CD14-positive monocyte (primary cell): Measurements from ENCODE around the gene MAST2. TPM values are rescaled to one million over a fixed set of nuclear protein-coding genes. Genes with fewer than 3 reads are reported as not detected.

ENCODE experiments used
- DNase-seq, 3 donors: peaks; one replicate each; pipeline ENCODE4 v3.0.0-alpha.2; 2011 to 2022
- H2AFZ ChIP-seq: 2 replicates; pipeline ENCODE4 v1.6.0; 2012; ENCODE audit warnings: mild to moderate bottlenecking, low read depth, low read length, inconsistent platforms; ENCODE audit not compliant: insufficient read depth, poor library complexity, severe bottlenecking
- H3K27ac ChIP-seq, 2 donors: 1 replicate in 1 of 2; 2 replicates in 1 of 2; pipeline ENCODE4 v1.5.1; 2012 to 2013; ENCODE audit warnings: low read length in 2 of 2, control low read depth in 1 of 2, inconsistent platforms in 1 of 2, low read depth in 1 of 2, mild to moderate bottlenecking in 1 of 2
- H3K27me3 ChIP-seq, 2 donors: one replicate each; pipeline versions ENCODE4 v1.6.0 to v1.6.1; 2011 to 2013; ENCODE audit warnings: low read length in 2 of 2; ENCODE audit not compliant: control insufficient read depth in 2 of 2, insufficient read depth in 2 of 2
- H3K36me3 ChIP-seq, 2 donors: replicated peaks in 1 of 2; 1 replicate in 1 of 2; 2 replicates in 1 of 2; pipeline versions ENCODE4 v1.5.1 to v1.6.1; 2012 to 2013; ENCODE audit warnings: low read length in 2 of 2, control low read depth in 1 of 2, inconsistent platforms in 1 of 2, mild to moderate bottlenecking in 1 of 2; ENCODE audit not compliant: insufficient read depth in 2 of 2, control insufficient read depth in 1 of 2
- H3K4me1 ChIP-seq, 2 donors: 1 replicate in 1 of 2; 2 replicates in 1 of 2; pipeline versions ENCODE4 v1.5.1 to v1.6.1; 2012 to 2013; ENCODE audit warnings: low read length in 2 of 2, control low read depth in 1 of 2, inconsistent platforms in 1 of 2, mild to moderate bottlenecking in 1 of 2, moderate library complexity in 1 of 2; ENCODE audit not compliant: insufficient read depth in 2 of 2, control insufficient read depth in 1 of 2
- H3K4me2 ChIP-seq: replicated peaks from 2 replicates; pipeline ENCODE3; 2012; ENCODE audit warnings: low read length, moderate library complexity, mild to moderate bottlenecking; ENCODE audit not compliant: poor library complexity, severe bottlenecking; ENCODE audit errors: extremely low read depth
- H3K4me3 ChIP-seq, 3 experiments: fragments of 200-600 bp in 1 of 3; sonication (generic) in 1 of 3; replicated peaks in 1 of 3; 1 replicate in 2 of 3; 2 replicates in 1 of 3; pipeline ENCODE4 v1.5.1; 2011 to 2013; ENCODE audit warnings: low read length in 3 of 3, mild to moderate bottlenecking in 3 of 3, control low read depth in 2 of 3, low read depth in 2 of 3, inconsistent platforms in 1 of 3, moderate library complexity in 1 of 3
- H3K79me2 ChIP-seq: 2 replicates; pipeline ENCODE4 v1.6.0; 2012; ENCODE audit warnings: mild to moderate bottlenecking, control low read depth, inconsistent platforms, low read length, moderate library complexity; ENCODE audit not compliant: insufficient read depth
- H3K9ac ChIP-seq: 2 replicates; pipeline ENCODE4 v1.6.0; 2017; ENCODE audit warnings: low read length, mild to moderate bottlenecking; ENCODE audit not compliant: insufficient read depth, poor library complexity, severe bottlenecking
- H3K9me3 ChIP-seq, 2 donors: replicated peaks in 1 of 2; 1 replicate in 1 of 2; 2 replicates in 1 of 2; pipeline versions ENCODE4 v1.5.1 to v1.6.1; 2012 to 2013; ENCODE audit warnings: low read length in 2 of 2, control low read depth in 1 of 2; ENCODE audit not compliant: control insufficient read depth in 1 of 2, insufficient read depth in 1 of 2
- H4K20me1 ChIP-seq: 2 replicates; pipeline ENCODE4 v1.6.0; 2012; ENCODE audit warnings: mild to moderate bottlenecking, low read length, control low read depth, moderate library complexity; ENCODE audit not compliant: insufficient read depth
- H3K27ac Mint-ChIP-seq, 7 donors: one replicate each; pipeline ENCODE4 v1.8.0; 2020; ENCODE audit warnings: mild to moderate bottlenecking in 7 of 7, mixed read lengths in 7 of 7, moderate library complexity in 6 of 7, inconsistent platforms in 2 of 7
- H3K27me3 Mint-ChIP-seq, 3 donors: one replicate each; pipeline ENCODE4 v1.8.0; 2021 to 2022; ENCODE audit warnings: low read depth in 3 of 3, mild to moderate bottlenecking in 3 of 3, mixed read lengths in 3 of 3, moderate library complexity in 3 of 3, inconsistent platforms in 1 of 3
- H3K36me3 Mint-ChIP-seq, 2 donors: one replicate each; pipeline ENCODE4 v1.8.0; 2020; ENCODE audit warnings: mixed read lengths in 2 of 2, inconsistent platforms in 1 of 2, mild to moderate bottlenecking in 1 of 2
- H3K4me1 Mint-ChIP-seq: one replicate; pipeline ENCODE4 v1.8.0; 2020; ENCODE audit warnings: mild to moderate bottlenecking, mixed read lengths
- H3K4me3 Mint-ChIP-seq, 2 donors: one replicate each; pipeline ENCODE4 v1.8.0; 2020; ENCODE audit warnings: mild to moderate bottlenecking in 2 of 2, mixed read lengths in 2 of 2, moderate library complexity in 1 of 2
- H3K9me3 Mint-ChIP-seq, 7 donors: one replicate each; pipeline ENCODE4 v1.8.0; 2020 to 2022; ENCODE audit warnings: mixed read lengths in 7 of 7, mild to moderate bottlenecking in 6 of 7, moderate library complexity in 6 of 7, inconsistent platforms in 2 of 7
- CTCF ChIP-seq: fragments of 200-600 bp; IDR thresholded peaks from one replicate; pipeline ENCODE4 v1.8.0; 2022; ENCODE audit warnings: antibody characterized with exemption, mild to moderate bottlenecking
- WGBS: methylation state at CpG from one replicate; pipeline ENCODE4 v1.1.5; 2013; ENCODE audit warnings: missing lambda C conversion rate; ENCODE audit not compliant: insufficient coverage; 5-methylcytosine and 5-hydroxymethylcytosine counted together
- intact Hi-C, 2 donors: fragments of 100-400 bp; cut with micrococcal nuclease; formaldehyde crosslinking; loops; one replicate each; pipeline versions ENCODE4 v1.15.0 to v1.15.1; 2023
- polyA plus RNA-seq, 3 donors: library from polyadenylated mRNA; depleted of rRNA in 1 of 3; unstranded in 2 of 3; stranded (reverse) in 1 of 3; fragments of 300-500 nt in 2 of 3; fragments of >200 nt in 1 of 3; fragmentation: Illumina TruSeq in 2 of 3; gene quantifications; 1 replicate in 2 of 3; 2 replicates in 1 of 3; pipeline ENCODE4 v1.2.3, GENCODE V29; 2012 to 2021

Gene MAST2
- polyA plus RNA-seq, 3 donors, result 1.0 to 7.2 (median 2.5) TPM

GRCh38 chr1:45848097-45848496 is 44.7 kb downstream of the MAST2 start:
- Mint-ChIP-seq H3K27me3 (peaks cover 0 to 2% (median 1%) of the 10 kb centered on the region in 3 donors), H3K27ac (no peak overlapping the region), H3K4me3 (no peak overlapping the region), H3K4me1 (peaks cover 9% of the 10 kb centered on the region), H3K36me3 (peaks cover 5 to 20% of the 10 kb centered on the region in 2 donors), H3K9me3 (peaks cover 11 to 20% (median 13%) of the 10 kb centered on the region in 7 donors)
- Histone ChIP-seq H3K9me3 (no peaks in the 10 kb centered on the region), H3K27me3 (no peaks in the 10 kb centered on the region), H3K4me3 (no peak overlapping the region), H3K79me2 (no peaks in the 10 kb centered on the region), H3K27ac (no peak overlapping the region), H3K9ac (no peak overlapping the region), H3K36me3 (no peaks in the 10 kb centered on the region), H3K4me2 (no peak overlapping the region), H4K20me1 (no peaks in the 10 kb centered on the region), H3K4me1 (no peaks in the 10 kb centered on the region), H2AFZ (no peak overlapping the region)
- no peak for TF ChIP-seq CTCF
- intact Hi-C loops, result no loop called here
- WGBS, result no CpG with 5 or more reads among the region's 2 CpGs
- no peak for DNase-seq

- DNase-seq, result no peak
- H3K4me3 ChIP-seq, result no peak overlapping the region
- Mint-ChIP-seq H3K27ac (no peak overlapping the region), H3K4me1 (peaks cover 4% of the 10 kb centered on the region), H3K36me3 (peaks cover 5 to 20% of the 10 kb centered on the region in 2 donors), H3K4me3 (no peak overlapping the region), H3K9me3 (peaks cover 11 to 20% (median 13%) of the 10 kb centered on the region in 7 donors), H3K27me3 (peaks cover 0 to 2% (median 1%) of the 10 kb centered on the region in 3 donors)
- no peak overlapping the region for H3K4me2 ChIP-seq
- H3K27ac ChIP-seq, result no peak overlapping the region
- WGBS, result no CpG with 5 or more reads among the region's 2 CpGs
- no peak overlapping the region for H3K9ac ChIP-seq
- no peaks in the 10 kb centered on the region for H3K27me3 ChIP-seq
- intact Hi-C loops, result no loop called here
- H3K4me1 ChIP-seq, result no peaks in the 10 kb centered on the region
- H3K79me2 ChIP-seq, result no peaks in the 10 kb centered on the region
- H3K36me3 ChIP-seq, result no peaks in the 10 kb centered on the region
- no peak for TF ChIP-seq CTCF
- no peaks in the 10 kb centered on the region for H4K20me1 ChIP-seq
- no peaks in the 10 kb centered on the region for H3K9me3 ChIP-seq
- H2AFZ ChIP-seq, result no peak overlapping the region
Observed at GRCh38 chr1:45848714-45849113, 45.3 kb downstream of the MAST2 start.
